Skeletal muscle cell (primary cell): ENCODE results near the gene FBLN1.
"Not testable (repeated sequence)": the region's sequence is repeated elsewhere in the genome, so short reads cannot be mapped to it uniquely, and the experiment has no call there.

Experiments used
- DNase-seq: peaks from one replicate; pipeline ENCODE4 v3.0.0-alpha.2; 2010; ENCODE audit warnings: low read depth
- H3K4me3 ChIP-seq: 2 replicates; pipeline ENCODE4 v1.5.1; 2011; ENCODE audit warnings: low read depth, mild to moderate bottlenecking, control low read depth, low read length, moderate library complexity

FBLN1 gene

DNA sequence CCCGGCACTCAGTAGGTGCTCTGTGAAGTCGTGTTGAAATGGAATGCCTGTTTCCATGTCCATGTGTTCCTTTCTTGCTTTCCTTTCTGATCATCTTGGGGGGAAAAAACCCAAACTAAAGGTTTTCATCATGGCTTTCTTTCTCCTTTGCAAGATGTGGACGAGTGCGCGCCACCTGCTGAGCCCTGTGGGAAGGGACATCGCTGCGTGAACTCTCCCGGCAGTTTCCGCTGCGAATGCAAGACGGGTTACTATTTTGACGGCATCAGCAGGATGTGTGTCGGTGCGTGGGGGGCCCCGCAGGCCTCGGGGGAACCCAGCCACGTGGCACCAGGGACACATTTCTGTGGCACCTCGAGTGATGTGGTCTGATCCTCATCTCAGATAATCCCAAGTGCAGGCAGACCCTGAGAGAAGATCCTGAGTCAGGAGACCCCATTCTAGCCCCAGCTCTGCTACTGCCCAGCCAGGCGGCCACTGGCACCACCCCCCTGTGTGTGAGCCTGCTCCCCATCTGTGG is 39.4 kb downstream of the FBLN1 start:
- H3K4me3 ChIP-seq, result no peak overlapping the region
- no peak for DNase-seq

- not testable (repeated sequence) for H3K4me3 ChIP-seq, DNase-seq
Measured at GRCh38 chr22:45542736-45543135, 40.1 kb downstream of the FBLN1 start.

DNA sequence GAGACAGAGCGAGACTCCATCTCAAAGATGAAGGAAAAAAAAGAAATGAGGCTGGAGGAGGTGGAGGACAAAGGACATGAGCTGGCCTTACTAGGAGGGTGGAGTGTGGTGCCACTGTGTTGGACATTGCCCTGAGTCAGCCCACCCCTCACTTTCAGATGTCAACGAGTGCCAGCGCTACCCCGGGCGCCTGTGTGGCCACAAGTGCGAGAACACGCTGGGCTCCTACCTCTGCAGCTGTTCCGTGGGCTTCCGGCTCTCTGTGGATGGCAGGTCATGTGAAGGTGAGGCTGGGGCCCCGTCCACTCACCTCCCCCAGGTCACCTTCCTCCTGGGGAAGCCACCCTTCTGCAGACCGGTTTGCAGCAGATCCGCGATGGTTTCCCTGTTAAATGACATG is 40.6 kb downstream of the FBLN1 start:
- DNase-seq, result no peak
- H3K4me3 ChIP-seq, result no peak overlapping the region

DNA sequence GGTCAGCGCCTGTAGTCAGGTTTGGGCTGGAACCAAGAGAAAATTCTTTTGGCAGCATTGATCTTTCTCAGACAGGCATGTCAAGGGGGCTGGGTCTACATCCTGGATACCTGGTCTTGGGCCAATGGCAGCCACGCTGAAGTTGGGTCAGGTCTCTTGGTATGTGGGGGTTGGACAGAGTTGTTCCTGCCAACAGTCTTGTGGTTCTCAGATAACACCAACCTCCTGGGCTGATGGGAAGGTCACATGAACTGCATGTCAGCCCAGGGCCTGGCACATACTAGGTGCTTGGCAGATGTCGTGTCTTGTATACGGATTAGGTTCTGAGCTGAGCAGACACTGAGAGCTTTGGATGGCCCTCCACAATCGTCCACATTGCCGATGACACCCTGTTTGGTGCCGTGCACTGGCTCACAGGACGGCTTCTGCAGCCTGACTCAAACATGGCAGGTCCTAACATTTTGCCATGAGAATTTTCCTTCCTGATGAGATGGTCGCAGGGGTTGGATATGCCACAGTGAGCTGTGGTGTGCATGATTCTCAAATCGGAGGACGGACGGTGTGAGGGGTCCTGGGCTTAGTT is 42.0 kb downstream of the FBLN1 start:
- no peak for DNase-seq
- H3K4me3 ChIP-seq, result no peak overlapping the region

DNA sequence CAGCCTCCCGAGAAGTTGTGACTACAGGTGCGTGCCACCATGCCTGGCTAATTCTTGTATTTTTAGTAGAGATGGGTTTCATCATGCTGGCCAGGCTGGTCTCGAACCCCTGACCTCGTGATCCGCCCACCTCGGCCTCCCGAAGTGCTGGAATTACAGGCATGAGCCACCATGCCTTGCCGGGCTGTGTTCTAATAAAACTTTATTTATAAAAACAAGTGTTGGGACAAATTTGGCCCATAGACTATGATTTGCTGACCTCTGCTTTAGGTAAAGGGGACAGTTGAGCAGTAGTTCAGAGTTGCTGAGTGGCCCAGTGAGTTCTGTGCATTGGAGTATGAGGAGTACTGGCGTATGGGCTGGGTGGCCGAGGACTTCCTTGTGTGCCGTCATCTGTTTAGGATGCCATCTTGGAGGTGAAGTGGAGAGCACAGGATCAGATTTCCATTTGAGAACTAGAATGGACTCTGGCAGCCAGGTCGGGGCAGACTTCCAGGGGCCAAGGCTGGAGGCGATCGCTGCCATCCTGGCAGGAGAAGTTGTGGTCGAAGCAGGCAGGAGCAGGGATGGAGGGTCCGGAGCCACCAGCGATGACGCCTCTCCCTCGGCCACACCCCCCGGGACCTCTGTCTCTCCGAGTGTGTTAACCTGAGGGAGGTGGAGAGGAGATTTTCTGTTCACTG is 43.8 kb downstream of the FBLN1 start:
- no peak overlapping the region for H3K4me3 ChIP-seq
- DNase-seq, result no peak

- no peak overlapping the region for H3K4me3 ChIP-seq
- no peak for DNase-seq
Measured at GRCh38 chr22:45547016-45547345, 44.3 kb downstream of the FBLN1 start.

- DNase-seq, result no peak
- no peak overlapping the region for H3K4me3 ChIP-seq
Measured at GRCh38 chr22:45547731-45548130, 45.0 kb downstream of the FBLN1 start.

DNA sequence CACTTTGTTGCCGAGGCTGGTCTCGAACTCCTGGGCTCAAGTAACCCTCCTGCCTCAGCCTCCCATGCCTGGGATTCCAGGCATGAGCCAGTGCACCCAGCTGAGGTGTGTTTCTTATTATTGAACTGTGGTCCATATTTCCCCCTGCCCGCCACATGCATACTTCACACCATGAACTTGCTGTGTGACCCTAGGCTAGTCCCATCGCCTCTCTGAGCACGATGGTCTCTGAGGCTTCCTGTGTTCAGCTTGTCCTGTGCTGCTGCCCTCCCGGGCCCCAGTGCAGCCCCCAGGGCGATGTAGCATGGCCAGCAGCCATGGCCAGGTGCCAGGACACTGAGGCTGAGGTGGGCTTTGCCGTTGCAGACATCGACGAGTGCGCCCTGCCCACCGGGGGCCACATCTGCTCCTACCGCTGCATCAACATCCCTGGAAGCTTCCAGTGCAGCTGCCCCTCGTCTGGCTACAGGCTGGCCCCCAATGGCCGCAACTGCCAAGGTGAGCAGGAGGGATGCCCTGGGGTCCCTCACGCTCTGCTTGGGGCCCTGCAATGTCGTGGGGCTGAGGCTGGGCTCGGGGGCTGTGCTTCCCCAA is 45.7 kb downstream of the FBLN1 start:
- DNase-seq, result no peak
- no peak overlapping the region for H3K4me3 ChIP-seq

GRCh38 chr22:45548991-45549761 is 46.5 kb downstream of the FBLN1 start:
- DNase-seq, result peak; percentile 13
- H3K4me3 ChIP-seq, result no peak overlapping the region

DNA sequence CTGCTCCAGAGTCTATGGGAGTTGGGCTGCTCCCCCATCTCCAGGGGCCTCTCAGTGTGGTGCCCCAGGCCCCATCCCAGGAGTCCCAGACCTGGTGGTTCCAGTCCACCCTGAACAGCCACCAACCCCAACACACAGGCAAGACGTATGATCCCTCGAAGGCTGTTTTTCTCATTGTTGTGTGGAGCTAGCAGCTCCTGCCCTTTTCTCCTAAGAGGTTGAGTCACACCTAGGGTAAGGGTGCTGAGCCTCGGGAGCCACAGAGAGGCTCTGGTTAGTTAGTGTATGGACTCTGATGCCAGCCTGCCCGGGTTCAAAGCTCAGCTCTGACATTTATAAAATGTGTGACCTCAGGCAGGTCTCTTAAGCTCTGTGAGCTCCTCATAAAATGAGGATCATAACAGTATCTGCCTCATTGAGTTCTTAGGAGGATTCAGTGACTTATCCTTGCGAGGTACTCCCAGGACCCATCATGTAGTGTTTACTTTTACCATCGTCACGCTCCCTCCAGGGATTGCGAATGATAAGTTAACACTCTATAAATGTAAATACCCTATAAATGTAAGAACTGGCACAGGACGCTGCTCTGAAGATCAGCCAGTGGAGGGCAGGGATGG is 47.2 kb downstream of the FBLN1 start:
- DNase-seq, result no peak
- no peak overlapping the region for H3K4me3 ChIP-seq

DNA sequence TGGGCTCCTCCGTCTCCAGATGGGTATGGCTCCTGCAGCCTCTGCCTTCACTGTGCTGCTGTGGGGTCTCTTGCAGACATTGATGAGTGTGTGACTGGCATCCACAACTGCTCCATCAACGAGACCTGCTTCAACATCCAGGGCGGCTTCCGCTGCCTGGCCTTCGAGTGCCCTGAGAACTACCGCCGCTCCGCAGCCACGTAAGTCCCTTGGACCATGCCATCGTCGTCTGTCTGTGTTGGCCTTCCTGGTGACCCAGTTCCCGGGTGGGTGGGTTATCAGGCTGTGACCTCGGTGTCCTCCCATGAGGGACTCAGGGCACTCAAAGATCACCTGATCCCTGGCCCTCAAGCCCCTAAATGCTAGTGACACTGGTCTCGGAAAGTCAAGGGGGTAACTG is 47.7 kb downstream of the FBLN1 start:
- DNase-seq, result no peak
- H3K4me3 ChIP-seq, result no peak overlapping the region

GRCh38 chr22:45550891-45551290 is 48.2 kb downstream of the FBLN1 start:
- H3K4me3 ChIP-seq, result no peak overlapping the region
- DNase-seq, result no peak

DNA sequence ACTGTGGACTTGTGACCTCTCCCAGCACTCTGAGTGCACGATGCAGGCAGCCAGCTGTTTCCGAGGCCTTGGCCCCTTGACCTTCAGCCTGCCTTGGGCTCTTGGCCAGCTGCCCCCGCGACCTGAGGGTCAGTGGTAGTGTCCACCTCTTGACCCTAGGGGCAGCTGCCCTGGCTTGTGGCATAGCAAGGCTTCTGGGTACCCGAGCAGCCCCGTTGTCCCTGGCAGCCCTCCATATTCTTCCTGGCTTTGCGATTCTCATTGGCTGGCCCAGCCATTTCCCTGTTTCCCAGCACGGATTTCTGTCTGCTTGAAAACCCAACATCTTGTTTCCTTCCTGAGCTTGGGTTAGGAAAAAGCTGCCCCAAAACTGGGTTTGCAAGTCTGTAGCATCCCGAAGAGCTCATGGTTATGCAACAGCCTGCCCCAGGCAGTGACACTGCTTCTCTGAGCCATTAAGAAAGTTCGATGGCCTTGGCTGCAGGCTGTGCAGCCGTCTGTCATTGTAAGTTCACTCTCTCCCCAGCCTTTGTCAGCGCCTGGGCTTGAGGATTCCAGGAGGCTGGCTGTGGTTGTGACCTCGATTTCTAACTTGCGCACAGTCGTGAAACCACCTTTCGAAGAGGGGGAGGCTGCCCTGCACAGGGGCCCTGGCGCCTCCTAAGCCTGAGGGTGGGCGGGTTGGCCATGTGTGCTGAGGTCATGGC is 48.8 kb downstream of the FBLN1 start:
- DNase-seq, result no peak
- H3K4me3 ChIP-seq, result no peak overlapping the region

- no peak for DNase-seq
- no peak overlapping the region for H3K4me3 ChIP-seq
Measured at GRCh38 chr22:45552017-45552411, 49.3 kb downstream of the FBLN1 start.

- no peak overlapping the region for H3K4me3 ChIP-seq
- peak; percentile 61 for DNase-seq
Measured at GRCh38 chr22:45552580-45553350, 50.1 kb downstream of the FBLN1 start.

DNA sequence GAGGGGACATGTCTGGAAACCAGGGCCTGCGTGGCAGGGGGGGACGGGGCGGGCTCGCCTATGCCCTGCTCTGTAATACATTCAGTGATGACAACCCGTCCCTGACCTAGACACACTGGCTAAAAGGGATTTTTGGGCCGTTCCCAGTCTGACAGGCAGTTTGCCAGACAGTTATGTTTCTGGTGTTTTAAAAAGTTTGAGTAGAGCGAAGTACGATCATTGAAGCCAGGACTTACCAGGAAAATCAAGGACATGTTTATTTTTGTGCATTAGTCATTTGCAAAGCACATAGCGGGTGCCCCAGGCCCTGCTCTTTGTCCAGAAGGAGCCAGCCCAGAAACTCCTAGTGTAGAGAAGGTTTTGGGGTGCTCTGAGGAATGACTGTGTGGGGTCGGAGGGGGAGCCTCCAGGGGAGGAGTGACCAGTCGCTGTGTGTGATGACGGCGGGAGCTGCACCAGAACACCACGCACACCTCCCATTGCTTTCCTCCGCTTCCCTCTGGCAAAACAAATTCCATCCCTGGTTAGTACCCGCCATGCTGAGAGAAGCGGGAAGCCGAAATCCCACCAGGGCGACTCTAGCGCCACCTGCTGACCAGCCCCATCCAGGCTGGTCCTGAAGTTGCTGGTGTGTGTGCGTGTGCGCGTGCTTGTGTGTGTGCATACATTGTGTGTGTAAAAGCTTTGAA is 50.8 kb downstream of the FBLN1 start:
- no peak overlapping the region for H3K4me3 ChIP-seq
- peak; percentile 55 for DNase-seq

DNA sequence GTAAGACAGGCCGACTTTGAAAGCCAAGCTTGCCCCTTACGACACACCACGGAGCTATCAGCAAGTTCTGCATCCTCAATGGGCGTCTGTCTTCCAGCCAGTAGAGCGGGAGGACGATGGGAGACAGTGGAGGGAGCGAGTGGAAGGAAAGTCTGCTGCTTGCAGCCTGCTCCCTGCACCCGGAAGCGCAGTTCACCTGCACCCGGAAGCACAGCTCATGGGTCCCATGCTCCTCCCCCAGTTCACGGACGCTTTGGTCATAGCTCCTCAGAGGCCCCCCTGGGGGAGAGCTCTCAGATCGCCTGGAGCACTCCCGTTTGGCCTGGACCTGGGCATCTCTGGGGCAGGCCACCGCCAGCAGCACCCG is 51.3 kb downstream of the FBLN1 start:
- no peak overlapping the region for H3K4me3 ChIP-seq
- no peak for DNase-seq

GRCh38 chr22:45554861-45555260 is 52.2 kb downstream of the FBLN1 start:
- DNase-seq, result no peak
- H3K4me3 ChIP-seq, result no peak overlapping the region
